HepG2 (cell line): ENCODE results near the gene FAM217B. TPM values are rescaled to one million over a fixed set of nuclear protein-coding genes. Genes with fewer than 3 reads are reported as not detected.

Experiments
- CAMTA2 ChIP-seq: sonication (generic); formaldehyde crosslinking; IDR thresholded peaks from 2 replicates; pipeline ENCODE4 v1.4.0; 2020; ENCODE audit warnings: mild to moderate bottlenecking, missing genetic modification reagents, borderline replicate concordance
- CHCHD3 ChIP-seq: sonication (generic); formaldehyde crosslinking; IDR thresholded peaks from 2 replicates; pipeline ENCODE4 v1.8.0; 2022; ENCODE audit warnings: mild to moderate bottlenecking, missing genetic modification reagents, moderate library complexity
- EHMT2 ChIP-seq: fragments of 200-600 bp; sonication (generic); IDR thresholded peaks from 2 replicates; pipeline ENCODE4 v1.7.0; 2017; ENCODE audit warnings: antibody characterized with exemption, low read depth, low read length, borderline replicate concordance
- FOXA1 ChIP-seq, 2 experiments: fragments of 450-650 bp in 1 of 2; sonication (generic) in 1 of 2; formaldehyde crosslinking in 1 of 2; IDR thresholded peaks; 2 replicates each; pipeline versions ENCODE4 v1.4.0 to v1.6.1; 2016 to 2020; ENCODE audit warnings: missing genetic modification reagents in 1 of 2
- HMG20B ChIP-seq: conservative IDR thresholded peaks from 2 replicates; pipeline ENCODE4 v1.6.1; 2016; ENCODE audit warnings: missing genetic modification reagents, missing compliant biosample characterization
- MBNL3 ChIP-seq: fragments of 250-450 bp; sonication (Bioruptor Pico); conservative IDR thresholded peaks from 2 replicates; pipeline ENCODE4 v1.8.0; 2022; ENCODE audit warnings: mild to moderate bottlenecking, inconsistent platforms
- NPAS2 ChIP-seq: sonication (generic); formaldehyde crosslinking; IDR thresholded peaks from 2 replicates; pipeline ENCODE4 v1.8.0; 2022; ENCODE audit warnings: mild to moderate bottlenecking, missing genetic modification reagents, borderline replicate concordance
- ONECUT2 ChIP-seq: sonication (generic); formaldehyde crosslinking; IDR thresholded peaks from 2 replicates; pipeline ENCODE4 v1.4.0; 2020; ENCODE audit warnings: missing genetic modification reagents
- SOX5 ChIP-seq: IDR thresholded peaks from 2 replicates; pipeline ENCODE4 v1.6.1; 2016; ENCODE audit warnings: borderline replicate concordance
- ZMYM2 ChIP-seq: sonication (generic); formaldehyde crosslinking; IDR thresholded peaks from 2 replicates; pipeline ENCODE4 v1.8.0; 2022; ENCODE audit warnings: mild to moderate bottlenecking, missing genetic modification reagents
- ZNF232 ChIP-seq: sonication (generic); formaldehyde crosslinking; IDR thresholded peaks from 2 replicates; pipeline ENCODE4 v1.4.0; 2020; ENCODE audit warnings: missing genetic modification reagents, borderline replicate concordance
- ZNF552 ChIP-seq: sonication (generic); formaldehyde crosslinking; IDR thresholded peaks from 2 replicates; pipeline ENCODE4 v1.9.0; 2022; ENCODE audit warnings: missing genetic modification reagents, mild to moderate bottlenecking, borderline replicate concordance
- ZNF570 ChIP-seq: sonication (generic); formaldehyde crosslinking; IDR thresholded peaks from 2 replicates; pipeline ENCODE4 v1.4.0; 2020; ENCODE audit warnings: mild to moderate bottlenecking, missing genetic modification reagents, borderline replicate concordance
- ZNF775 ChIP-seq: sonication (generic); formaldehyde crosslinking; IDR thresholded peaks from 2 replicates; pipeline ENCODE4 v1.4.0; 2020; ENCODE audit warnings: missing genetic modification reagents, mild to moderate bottlenecking, moderate library complexity, borderline replicate concordance
- polyA plus RNA-seq, 8 experiments: library from polyadenylated mRNA; depleted of rRNA in 3 of 8; stranded (reverse) in 7 of 8; unstranded in 1 of 8; fragments of >200 nt; fragmentation: Illumina TruSeq in 4 of 8; extraction: Trizol in 4 of 8; gene quantifications; 2 replicates each; pipeline versions ENCODE4 v1.2.1 to v1.2.3, GENCODE V29; 2011 to 2016; ENCODE audit warnings: low read depth in 4 of 8, missing spikeins in 1 of 8, mixed read lengths in 1 of 8; ENCODE audit not compliant: insufficient read depth in 1 of 8
- total RNA-seq, 5 experiments: library from RNA; depleted of rRNA; stranded (reverse); fragments of >200 nt; fragmentation: Illumina TruSeq; extraction: Trizol; gene quantifications; 2 replicates each; pipeline ENCODE4 v1.2.3, GENCODE V29; 2016; ENCODE audit warnings: low read depth in 1 of 5
- TF ChIP-seq, protein P1 (sequence below): sonication (generic); formaldehyde crosslinking; IDR thresholded peaks from 2 replicates; pipeline ENCODE4 v1.4.0; 2020; ENCODE audit warnings: missing genetic modification reagents, mild to moderate bottlenecking, borderline replicate concordance
- TF ChIP-seq, protein P2 (sequence below): sonication (generic); formaldehyde crosslinking; IDR thresholded peaks from 2 replicates; pipeline ENCODE4 v1.5.0; 2020; ENCODE audit warnings: missing genetic modification reagents
- TF ChIP-seq, protein P3 (sequence below): sonication (generic); formaldehyde crosslinking; IDR thresholded peaks from 2 replicates; pipeline ENCODE4 v1.8.1; 2022; ENCODE audit warnings: low read depth, mild to moderate bottlenecking, missing genetic modification reagents

FAM217B gene
- total and polyA plus RNA-seq, 2 of the 13 experiments (the other 11 are each of a cell fraction or from before 2014, with no cell fraction given), result 11.1 to 14.3 TPM

DNA sequence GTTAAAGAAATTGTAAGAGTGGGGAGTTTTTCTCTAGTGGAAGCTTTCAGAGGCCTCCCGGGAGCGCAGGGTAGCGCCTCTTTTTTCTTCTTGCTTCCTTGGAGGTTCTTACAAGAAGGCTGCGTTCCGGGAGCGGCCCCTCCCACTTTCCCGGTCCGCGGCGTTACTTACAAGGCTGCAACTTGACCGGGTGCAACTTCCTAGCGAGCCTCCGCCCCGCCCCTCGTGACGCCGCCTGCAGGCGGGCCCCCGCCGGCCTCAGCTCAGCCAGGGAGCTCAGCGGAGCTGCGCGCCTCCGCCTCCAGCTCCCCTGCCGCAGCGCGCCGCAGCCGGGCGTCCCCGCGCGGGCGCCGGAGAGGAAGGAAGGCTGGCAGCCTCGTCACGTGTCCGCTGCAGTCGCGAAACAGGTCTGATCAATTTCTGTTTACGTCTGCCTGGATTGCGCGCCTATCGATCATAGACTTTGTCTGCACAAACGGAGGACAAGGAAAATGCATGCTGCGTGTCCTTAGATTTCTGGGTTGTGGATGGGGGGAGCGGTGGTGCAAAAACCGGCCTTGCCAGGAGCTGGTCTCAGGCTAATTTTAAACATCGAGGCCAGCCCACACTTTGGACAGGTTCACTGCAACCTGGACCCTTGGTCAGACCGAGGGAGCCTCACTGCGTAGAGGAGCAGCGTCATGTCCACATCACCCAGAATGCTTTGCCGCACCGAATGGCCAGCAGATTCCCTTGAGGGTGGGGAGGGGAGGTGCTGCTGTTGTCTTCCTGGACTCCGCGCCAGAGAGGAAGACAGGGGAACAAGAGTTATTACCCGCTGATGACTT lies at the start of gene FAM217B, which contains the start of gene PPP1R3D (continued):
- TF ChIP-seq MBNL3, result no peak
- 0 out of 2 replicates have a peak, but pooled peaks have one; percentile 2 for TF ChIP-seq ZNF552
- TF ChIP-seq ZNF570 (CRISPR knock-in tag), result peak; percentile 95
- peak; percentile 71 for TF ChIP-seq ONECUT2
- TF ChIP-seq, protein P1, sequence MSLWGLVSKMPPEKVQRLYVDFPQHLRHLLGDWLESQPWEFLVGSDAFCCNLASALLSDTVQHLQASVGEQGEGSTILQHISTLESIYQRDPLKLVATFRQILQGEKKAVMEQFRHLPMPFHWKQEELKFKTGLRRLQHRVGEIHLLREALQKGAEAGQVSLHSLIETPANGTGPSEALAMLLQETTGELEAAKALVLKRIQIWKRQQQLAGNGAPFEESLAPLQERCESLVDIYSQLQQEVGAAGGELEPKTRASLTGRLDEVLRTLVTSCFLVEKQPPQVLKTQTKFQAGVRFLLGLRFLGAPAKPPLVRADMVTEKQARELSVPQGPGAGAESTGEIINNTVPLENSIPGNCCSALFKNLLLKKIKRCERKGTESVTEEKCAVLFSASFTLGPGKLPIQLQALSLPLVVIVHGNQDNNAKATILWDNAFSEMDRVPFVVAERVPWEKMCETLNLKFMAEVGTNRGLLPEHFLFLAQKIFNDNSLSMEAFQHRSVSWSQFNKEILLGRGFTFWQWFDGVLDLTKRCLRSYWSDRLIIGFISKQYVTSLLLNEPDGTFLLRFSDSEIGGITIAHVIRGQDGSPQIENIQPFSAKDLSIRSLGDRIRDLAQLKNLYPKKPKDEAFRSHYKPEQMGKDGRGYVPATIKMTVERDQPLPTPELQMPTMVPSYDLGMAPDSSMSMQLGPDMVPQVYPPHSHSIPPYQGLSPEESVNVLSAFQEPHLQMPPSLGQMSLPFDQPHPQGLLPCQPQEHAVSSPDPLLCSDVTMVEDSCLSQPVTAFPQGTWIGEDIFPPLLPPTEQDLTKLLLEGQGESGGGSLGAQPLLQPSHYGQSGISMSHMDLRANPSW (CRISPR knock-in tag), result peak; percentile 72
- TF ChIP-seq ZNF775 (CRISPR knock-in tag), result no peak
- no peak for TF ChIP-seq EHMT2
- TF ChIP-seq NPAS2, result no peak
- peak; percentile 86; the same call in 1 of the 2 replicates for TF ChIP-seq ZNF232 (CRISPR knock-in tag)
- TF ChIP-seq SOX5, result peak; percentile 9; the same call in 1 of the 2 replicates
- 0 out of 2 replicates have a peak, but pooled peaks have one; percentile 6 for TF ChIP-seq CAMTA2
- TF ChIP-seq FOXA1 (IDR thresholded peaks at IDR 0.05), result no peak
- TF ChIP-seq FOXA1 (CRISPR knock-in tag; IDR thresholded peaks at IDR 0.05), result peak; percentile 55; the same call in 1 of the 2 replicates
- TF ChIP-seq CHCHD3 (CRISPR knock-in tag), result peak; percentile 95
- peak; percentile 59; the same call in 1 of the 2 replicates for TF ChIP-seq HMG20B (CRISPR knock-in tag)
- TF ChIP-seq, protein P2, sequence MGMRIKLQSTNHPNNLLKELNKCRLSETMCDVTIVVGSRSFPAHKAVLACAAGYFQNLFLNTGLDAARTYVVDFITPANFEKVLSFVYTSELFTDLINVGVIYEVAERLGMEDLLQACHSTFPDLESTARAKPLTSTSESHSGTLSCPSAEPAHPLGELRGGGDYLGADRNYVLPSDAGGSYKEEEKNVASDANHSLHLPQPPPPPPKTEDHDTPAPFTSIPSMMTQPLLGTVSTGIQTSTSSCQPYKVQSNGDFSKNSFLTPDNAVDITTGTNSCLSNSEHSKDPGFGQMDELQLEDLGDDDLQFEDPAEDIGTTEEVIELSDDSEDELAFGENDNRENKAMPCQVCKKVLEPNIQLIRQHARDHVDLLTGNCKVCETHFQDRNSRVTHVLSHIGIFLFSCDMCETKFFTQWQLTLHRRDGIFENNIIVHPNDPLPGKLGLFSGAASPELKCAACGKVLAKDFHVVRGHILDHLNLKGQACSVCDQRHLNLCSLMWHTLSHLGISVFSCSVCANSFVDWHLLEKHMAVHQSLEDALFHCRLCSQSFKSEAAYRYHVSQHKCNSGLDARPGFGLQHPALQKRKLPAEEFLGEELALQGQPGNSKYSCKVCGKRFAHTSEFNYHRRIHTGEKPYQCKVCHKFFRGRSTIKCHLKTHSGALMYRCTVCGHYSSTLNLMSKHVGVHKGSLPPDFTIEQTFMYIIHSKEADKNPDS (CRISPR knock-in tag), result no peak
- TF ChIP-seq, protein P3, sequence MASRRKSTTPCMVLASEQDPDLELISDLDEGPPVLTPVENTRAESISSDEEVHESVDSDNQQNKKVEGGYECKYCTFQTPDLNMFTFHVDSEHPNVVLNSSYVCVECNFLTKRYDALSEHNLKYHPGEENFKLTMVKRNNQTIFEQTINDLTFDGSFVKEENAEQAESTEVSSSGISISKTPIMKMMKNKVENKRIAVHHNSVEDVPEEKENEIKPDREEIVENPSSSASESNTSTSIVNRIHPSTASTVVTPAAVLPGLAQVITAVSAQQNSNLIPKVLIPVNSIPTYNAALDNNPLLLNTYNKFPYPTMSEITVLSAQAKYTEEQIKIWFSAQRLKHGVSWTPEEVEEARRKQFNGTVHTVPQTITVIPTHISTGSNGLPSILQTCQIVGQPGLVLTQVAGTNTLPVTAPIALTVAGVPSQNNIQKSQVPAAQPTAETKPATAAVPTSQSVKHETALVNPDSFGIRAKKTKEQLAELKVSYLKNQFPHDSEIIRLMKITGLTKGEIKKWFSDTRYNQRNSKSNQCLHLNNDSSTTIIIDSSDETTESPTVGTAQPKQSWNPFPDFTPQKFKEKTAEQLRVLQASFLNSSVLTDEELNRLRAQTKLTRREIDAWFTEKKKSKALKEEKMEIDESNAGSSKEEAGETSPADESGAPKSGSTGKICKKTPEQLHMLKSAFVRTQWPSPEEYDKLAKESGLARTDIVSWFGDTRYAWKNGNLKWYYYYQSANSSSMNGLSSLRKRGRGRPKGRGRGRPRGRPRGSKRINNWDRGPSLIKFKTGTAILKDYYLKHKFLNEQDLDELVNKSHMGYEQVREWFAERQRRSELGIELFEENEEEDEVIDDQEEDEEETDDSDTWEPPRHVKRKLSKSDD (CRISPR knock-in tag), result peak; percentile 79
- TF ChIP-seq ZMYM2 (CRISPR knock-in tag), result no peak
